ENCODE measurements around the gene WDR43.

The WDR43 gene

DNA sequence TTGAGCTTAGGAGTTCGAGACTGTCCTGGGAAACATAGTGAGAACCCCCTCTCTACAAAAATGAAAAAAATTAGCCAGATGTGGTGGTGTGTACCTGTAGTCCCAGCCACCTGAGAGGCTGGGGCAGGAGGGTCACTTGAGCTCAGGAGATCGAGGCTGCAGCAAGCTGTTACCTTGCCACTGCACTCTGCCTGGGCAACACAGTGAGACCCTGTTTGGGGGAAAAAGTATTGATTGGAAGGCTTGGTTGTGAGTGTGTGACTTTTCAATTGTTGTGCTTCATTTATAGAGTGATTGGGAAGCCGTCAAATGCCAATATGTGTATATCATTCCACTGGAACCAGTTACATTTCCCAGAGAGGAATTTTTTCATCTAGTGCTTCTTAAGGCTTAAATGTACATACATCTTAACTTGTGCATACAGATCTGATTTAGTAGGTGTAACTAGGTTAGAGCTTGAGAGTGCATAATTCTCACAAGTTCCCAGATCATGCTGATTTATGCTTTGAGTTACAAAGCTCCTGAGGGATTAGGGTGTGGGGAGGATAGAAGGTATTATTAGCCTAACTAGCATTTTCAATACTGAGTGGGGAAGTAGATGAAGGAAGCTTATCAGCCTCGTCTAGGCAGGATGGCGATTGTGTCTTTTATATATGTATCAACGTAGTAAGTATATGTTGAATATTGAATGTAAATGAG, 15.3 kb downstream of the WDR43 start:
- no peak for DNase-seq

DNA sequence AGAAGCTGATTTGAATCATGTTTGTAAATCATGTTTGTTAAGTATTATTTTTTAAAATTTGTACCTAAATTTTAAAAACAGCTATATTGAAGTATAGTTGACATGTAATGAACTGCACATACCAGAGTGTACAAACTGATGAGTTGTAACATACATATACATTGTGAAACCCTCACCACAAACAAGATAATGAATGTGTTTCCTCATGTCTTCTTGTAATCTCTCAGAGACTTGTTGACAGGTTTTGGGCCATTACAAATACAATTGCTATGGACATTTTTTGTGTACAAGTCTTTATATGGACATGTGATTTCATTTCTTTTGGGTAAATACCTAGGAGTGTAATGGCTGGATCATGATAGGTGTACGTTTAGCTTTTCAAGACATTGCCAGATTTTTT, 21.5 kb downstream of the WDR43 start:
- DNase-seq: peak; percentile 24

DNA sequence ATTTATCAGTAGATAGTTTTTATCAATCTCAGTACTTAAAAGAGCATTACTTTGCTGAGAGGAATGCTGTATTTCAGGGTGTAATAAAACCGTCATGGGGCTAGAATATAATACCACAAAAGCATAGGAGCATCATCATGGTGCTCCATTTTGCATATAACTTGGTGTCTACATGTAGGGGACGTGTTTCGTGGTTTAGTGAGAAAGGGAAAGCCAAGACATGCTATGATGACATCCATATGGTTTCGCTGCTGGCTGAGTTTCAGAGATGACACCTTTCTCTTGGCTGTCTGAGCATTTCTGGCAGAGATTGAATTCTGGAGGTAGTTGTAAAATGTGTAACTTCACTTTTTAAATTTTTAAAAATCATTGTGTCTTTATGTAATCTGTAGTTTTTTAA, 32.4 kb downstream of the WDR43 start:
- no peak for DNase-seq

GRCh38 chr2:28927469-28927868, 33.0 kb downstream of the WDR43 start:
- DNase-seq: no peak

DNA sequence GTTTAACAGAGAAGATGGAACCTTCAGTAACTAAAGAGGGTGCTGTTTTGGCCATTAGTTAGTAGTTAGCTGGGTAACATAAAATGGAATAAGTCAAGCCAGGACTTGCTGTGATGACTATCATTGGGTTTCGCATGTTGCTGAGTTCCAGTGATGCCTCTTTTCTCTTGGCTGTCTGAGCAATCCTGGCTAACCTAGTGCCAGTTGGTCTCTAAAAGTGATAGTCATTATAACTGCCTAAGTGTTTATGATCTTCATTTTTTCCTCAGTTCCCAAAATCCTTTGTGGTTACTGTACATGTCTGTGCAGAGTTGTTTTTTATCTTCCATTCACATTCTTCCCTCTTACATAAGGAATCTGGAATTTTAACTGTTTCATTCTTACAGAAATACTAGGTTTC, 33.4 kb downstream of the WDR43 start:
- peak; percentile 52 for DNase-seq

- no peak for DNase-seq
Measured at GRCh38 chr2:28929581-28929980, 35.1 kb downstream of the WDR43 start.

DNA sequence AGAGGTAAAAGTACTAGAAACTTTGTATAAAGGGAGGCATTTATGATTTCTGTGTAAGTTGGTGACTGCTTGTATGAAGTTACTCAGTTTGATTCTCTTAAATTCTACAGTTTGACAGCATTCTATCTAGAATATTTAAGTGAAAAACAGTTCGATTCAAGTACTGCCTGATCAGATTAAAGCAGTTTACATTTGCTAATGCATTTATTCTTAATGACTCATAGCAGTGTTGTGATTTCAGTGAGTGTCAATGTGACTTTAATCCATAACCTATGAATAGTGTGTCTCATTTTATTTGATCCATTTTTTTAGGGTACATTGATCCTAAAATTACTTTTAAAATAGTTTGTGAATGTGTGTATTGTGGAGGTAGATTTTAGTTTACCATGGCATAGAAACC, 35.7 kb downstream of the WDR43 start:
- DNase-seq: no peak

DNA sequence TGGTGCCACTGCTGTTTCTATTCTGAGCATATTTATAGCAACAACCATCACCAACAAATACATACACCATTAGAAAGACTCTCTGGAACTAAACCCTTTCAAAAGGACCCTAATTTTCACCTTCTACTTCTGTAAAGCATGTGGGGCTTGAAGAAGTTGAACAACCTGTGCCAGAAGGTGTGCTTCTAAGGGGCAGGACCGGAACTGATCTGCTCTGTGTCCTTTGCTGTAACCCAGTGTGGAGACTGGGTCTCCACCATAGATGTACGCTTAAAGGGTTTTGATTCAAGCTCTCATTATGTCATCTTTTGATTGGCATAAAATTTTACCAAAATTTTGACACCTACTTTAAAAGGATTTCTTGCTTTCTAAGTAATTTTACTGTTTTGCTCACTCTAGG, 40.3 kb downstream of the WDR43 start:
- no peak for DNase-seq

DNA sequence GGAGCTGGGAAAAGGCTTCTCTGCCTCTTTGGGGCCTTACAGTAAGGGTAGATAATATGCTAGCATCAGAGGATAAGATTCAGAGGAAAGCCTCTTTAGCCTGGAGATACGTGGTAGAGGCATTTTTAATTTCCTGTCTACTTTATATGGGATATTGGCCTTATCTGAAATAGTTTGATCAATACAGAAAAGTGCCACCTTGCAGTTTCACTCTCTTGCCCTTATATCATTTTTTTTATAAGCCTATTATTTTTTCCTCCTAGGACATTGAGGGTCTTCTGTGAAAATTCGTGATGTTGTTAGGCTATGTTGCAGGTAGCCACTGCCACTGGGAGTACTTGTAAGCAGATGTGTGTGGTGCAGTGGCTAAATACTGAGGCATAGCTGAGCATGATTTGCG, 46.5 kb downstream of the WDR43 start:
- no peak for DNase-seq

DNA sequence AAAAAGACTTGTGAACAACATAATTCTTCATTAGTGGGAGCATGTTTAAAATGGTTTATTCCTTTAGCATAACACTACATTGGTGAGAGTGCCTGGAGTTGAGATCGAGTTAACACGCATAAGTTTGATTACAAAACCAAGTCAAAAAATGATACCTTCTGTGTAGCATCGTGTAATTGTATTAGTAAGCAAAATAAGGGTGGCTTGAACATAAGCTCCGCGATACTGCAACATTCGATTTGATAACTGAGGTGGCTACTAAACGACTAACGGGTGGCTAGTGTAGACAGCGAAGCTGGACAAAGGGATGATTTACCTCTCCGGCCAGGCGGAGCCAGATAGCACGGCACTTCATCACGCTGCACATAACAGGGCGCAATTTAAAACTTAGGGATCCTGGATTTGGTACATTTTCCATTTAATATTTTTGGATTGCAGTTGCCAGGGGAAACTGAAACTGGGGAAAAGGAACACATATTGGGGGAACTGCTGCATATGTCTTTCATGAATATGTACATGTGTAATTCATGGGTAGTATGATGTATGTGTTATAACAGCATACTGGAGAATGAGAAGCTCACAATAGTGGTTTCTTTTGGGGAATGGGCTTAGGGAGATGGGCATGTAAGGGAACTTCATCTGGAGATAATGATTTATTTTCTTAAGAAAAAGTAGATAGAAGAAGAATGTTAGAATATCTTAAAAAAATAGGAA, 50.2 kb downstream of the WDR43 start:
- no peak for DNase-seq

DNA sequence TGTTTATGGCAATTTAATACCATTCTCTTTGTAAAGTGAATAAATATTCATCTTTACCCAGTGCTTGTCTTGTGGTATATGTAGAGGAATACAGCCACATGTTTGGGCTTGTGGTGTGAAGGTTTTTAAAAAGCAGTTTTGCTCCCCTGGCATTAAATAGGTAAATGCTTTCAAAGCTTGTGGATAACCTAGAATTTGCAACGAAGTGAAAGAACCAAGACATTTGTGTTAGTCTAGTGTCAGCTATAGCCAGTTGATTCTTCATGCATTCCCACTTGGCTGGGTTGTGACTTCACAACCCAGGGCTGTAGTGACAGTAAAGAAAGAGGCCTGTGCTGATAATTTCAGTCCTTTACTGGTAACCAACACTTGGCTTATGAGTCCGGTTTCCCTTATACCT, 53.7 kb downstream of the WDR43 start:
- no peak for DNase-seq

GRCh38 chr2:28949190-28949589, 54.7 kb downstream of the WDR43 start:
- DNase-seq: no peak

DNA sequence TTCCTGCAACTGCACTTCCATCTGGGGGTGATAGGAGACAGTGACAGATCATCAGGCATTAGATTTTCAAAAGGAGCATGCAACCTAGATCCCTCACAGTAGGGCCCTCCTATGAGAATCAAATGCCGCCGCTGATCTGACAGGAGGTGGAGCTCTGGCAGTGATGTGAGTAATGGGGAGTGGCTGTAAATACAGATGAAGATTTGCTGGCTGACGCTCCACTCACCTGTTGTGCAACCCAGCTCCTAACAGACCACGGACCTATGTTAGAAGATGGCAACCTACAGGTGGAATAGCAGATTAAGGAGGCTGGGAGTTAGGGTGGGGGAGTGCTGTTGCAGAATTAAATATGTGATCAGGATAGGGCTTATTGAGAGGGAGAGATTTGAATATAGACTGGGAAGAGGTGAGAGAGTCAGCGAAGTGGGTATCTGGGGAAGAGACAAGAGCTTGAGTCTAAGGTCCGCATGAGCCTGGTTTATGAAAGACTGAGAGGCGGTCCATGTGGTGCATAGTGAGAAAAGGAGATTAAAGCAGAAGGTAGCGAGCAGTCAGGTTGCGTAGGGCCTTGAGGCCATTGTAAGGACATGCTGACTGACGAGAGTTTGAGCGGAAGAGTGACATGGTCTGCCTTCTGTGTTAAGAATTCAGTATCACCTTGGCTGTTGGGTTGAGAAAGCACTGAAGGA, 55.3 kb downstream of the WDR43 start:
- no peak for DNase-seq

DNA sequence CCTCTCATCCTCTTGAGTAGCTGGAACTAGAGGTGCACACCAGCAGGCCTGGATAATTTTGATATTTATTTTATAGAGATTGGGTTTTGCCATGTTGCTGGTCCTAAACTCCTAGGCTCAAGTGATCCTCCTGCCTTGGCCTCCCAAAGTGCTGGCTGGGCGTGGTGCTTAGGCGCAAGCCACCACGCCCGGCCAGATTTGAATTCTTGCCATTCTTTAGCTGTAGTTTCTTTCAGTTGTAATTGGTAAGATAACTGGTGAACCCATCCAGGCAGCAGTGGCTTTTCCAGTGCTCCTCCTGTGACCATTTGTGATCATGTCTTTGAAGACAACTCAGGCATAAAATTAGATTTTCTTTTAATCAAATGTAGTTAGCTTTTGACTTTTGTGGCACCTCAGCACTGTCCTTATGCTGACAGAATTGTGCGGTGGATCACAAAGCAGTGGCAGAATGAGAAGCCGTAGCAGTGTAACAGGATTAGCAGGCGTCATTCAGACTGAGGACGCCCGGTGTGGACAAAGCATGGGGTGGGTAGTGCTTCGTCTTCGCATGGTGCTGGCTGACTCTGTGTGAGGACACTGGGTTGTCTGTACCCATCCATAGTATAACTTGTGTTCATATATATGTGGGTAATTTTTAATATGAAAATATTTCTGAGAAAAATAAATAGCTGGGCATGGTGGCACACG, 56.6 kb downstream of the WDR43 start:
- no peak for DNase-seq

DNA sequence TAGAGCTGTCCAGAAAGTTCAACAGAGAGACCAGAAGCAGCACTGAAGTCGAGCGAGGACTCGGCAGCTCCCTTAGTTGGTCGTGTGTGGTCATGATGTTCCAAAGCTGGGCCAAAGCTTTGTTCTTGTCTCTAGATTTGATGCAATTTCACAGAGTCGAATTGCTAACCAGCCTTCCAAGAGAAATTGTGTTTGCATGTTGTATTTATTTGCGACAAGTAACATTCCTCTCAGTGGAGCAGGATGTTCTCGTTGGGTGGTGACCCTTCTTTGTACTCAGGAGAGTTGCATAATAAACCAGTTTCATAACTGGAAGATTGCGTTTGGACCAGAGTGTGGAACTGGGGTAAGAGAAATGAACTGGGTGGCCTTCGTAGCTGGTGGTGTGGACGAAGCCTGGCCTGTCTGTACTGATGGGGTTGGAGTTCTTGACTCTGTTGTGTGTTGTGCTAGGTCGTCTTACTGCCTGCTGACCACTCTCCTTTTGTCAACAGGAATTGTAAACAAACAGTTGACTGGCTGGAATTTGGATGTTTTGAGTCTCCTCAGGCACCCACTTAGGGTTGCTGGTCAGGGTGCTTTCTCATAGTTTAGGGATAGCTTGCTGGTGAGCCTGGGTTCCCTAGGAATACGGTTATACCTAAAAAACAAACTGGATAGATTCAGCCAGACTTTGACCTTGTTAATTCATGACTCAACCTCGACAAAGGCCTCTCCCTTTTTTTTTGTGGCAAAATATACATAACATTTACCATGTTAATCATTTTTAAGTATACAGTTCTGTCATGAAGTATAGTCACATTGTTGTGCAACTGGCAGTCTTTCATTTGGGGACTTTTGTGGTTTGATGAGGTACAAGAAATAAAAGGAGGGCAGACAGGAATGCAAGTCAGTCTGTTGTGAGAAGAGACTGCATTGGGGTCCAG, 57.7 kb downstream of the WDR43 start:
- no peak for DNase-seq

- no peak for DNase-seq
Measured at GRCh38 chr2:28952836-28953211, 58.4 kb downstream of the WDR43 start.

DNA sequence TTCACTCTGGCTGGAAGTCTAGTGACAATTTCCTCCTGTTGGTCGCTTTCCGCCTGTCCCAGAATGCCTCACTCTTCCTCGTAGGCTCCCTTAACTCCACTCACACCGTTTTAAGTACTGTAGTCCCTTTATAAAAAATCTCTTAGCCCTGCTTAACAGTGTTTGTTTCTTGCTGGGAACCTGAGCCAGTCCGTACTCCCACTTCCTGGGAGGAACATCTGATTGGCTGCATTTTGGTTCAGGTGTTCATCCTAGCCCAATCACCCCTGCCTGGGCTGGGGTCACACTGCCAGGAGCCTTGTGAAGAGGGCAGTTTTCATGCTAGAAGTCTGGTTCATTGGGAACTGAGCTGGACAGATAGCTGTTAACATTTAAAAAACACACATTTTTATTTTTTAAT, 61.0 kb downstream of the WDR43 start:
- DNase-seq: no peak

DNA sequence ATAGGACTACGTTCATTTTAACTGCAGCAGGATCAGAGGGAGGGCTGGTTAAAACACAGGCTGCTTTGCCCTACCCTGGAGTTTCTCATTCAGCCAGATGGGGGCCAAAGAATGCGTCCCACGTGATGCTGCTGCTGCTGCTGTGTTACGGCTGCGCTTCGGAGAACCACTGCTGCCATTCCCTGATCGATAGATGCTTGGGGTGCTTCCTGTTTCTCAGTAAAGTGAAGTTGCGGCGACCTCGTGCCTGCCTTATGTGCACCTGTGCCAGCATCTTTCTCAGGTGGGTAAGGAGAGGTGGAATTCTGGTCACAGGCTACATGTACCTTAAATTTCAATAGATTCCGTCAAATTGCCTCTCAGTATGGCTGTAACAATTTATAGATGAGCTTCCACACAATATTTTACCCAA, 62.0 kb downstream of the WDR43 start:
- peak; percentile 52 for DNase-seq

- peak; percentile 30 for DNase-seq
Measured at GRCh38 chr2:28956890-28957289, 62.4 kb downstream of the WDR43 start.

GRCh38 chr2:28958689-28959088, 64.2 kb downstream of the WDR43 start:
- DNase-seq: peak; percentile 79

DNA sequence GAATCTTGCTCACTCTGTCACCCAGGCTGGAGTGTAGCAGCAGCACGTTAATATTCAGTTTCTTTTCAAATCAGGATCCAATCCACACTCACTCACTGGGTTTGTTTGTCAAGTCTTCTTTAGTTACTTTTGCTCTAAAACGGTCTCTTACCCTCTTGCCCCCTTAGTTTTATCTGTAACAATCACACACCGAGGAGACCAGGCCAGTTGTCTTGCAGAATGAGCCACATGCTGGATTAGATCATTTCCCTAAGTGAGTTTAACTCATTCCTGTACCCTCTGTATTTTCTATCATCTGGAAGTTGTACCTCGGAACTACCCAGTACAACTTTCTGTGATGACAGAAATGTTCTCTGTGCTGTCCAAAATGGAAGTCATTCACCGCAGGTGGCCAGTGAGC, 65.9 kb downstream of the WDR43 start:
- DNase-seq: no peak

DNA sequence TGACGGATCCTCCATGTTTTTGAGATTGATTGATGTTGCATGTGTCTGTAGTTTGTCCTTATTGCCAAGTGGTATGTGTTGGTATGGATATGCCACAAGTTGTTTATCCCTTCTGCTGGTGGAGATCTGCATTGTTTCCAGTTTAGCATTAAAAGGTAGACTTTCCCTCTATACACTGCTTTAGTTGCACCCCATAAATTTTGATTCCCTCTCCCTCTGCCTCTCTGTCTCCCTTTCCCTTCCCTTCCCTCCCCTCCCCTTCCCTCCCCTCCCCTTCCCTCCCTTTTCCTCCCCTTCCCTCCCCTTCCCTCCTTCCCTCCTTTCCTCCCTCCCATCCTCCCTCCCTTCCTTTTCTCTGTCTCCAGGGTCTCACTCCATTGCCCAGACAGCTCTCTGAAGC, 68.0 kb downstream of the WDR43 start:
- DNase-seq: no peak

All from fibroblast of skin of scalp (primary cell).